GM12878 (cell line): ENCODE data around the gene NACAD. TPM values are rescaled to one million over a fixed set of nuclear protein-coding genes. Genes with fewer than 3 reads are reported as not detected.

Source experiments
- ATAC-seq: fragments of 200-7000 bp; cut with Tn5 transposase; 3 replicates; pipeline ENCODE4 v1.9.1; 2020; ENCODE audit warnings: mild to moderate bottlenecking, moderate library complexity
- BruUV-seq: library from RNA; stranded (reverse); fragments of 400-500 nt; replicated peaks from 2 replicates; lab custom pipeline; 2021; lab: Mats Ljungman, UMichigan
- CTCF ChIA-PET: fragments of 300-600 bp; sonication (Branson Sonifier 250); formaldehyde crosslinking; extraction: SDS; loops from one replicate; lab custom pipeline; 2021; ENCODE audit warnings: inconsistent platforms; lab: Yijun Ruan, JAX
- POLR2A ChIA-PET: fragments of 350-600 bp; formaldehyde crosslinking; extraction: SDS; loops from one replicate; lab custom pipeline; 2021; ENCODE audit warnings: inconsistent platforms; lab: Charles Lee
- RAD21 ChIA-PET: fragments of 300-600 bp; sonication (Branson Sonifier 250); formaldehyde crosslinking; loops from one replicate; lab custom pipeline; 2023; ENCODE audit warnings: antibody characterized with exemption; ENCODE audit not compliant: unreplicated experiment; lab: Charles Lee
- SMC1A ChIA-PET: fragments of 300-600 bp; sonication (Branson Sonifier 250); formaldehyde crosslinking; loops from one replicate; lab custom pipeline; 2023; ENCODE audit not compliant: unreplicated experiment, uncharacterized antibody; lab: Charles Lee
- DNase-seq: peaks from one replicate; pipeline ENCODE4 v3.0.0-alpha.2; 2011; ENCODE audit warnings: low read depth, low spot score
- FAIRE-seq: peaks from 3 replicates; lab custom pipeline; 2011; peaks lifted over from hg19 to GRCh38; lab: Jason Lieb, UNC
- H2AFZ ChIP-seq: 2 replicates; pipeline ENCODE4 v1.6.0; 2011; ENCODE audit warnings: low read depth, low read length, control low read depth; ENCODE audit not compliant: control insufficient read depth
- H3K27ac ChIP-seq: 2 replicates; pipeline ENCODE4 v1.5.1; 2011; ENCODE audit warnings: control low read depth; ENCODE audit not compliant: control insufficient read depth, insufficient read depth
- H3K27me3 ChIP-seq, 2 experiments: replicated peaks in 1 of 2; 2 replicates each; pipeline versions ENCODE4 v1.6.0 to v1.6.1; 2011; ENCODE audit warnings: low read length in 1 of 2; ENCODE audit not compliant: control insufficient read depth in 2 of 2, insufficient read depth in 2 of 2
- H3K36me3 ChIP-seq, 2 experiments: 2 replicates each; pipeline ENCODE4 v1.5.1; 2011; ENCODE audit warnings: low read length in 1 of 2; ENCODE audit not compliant: control insufficient read depth in 2 of 2, insufficient read depth in 2 of 2
- H3K4me1 ChIP-seq: 2 replicates; pipeline ENCODE4 v1.6.1; 2011; ENCODE audit warnings: mild to moderate bottlenecking, low read length, moderate library complexity, mixed read lengths; ENCODE audit not compliant: control insufficient read depth, insufficient read depth
- H3K4me2 ChIP-seq: 2 replicates; pipeline ENCODE4 v1.6.0; 2011; ENCODE audit warnings: control low read depth; ENCODE audit not compliant: control insufficient read depth, insufficient read depth
- H3K4me3 ChIP-seq: fragments of 200-600 bp; sonication (generic); 2 replicates; pipeline ENCODE4 v1.5.1; 2016
- H3K79me2 ChIP-seq: 2 replicates; pipeline ENCODE4 v1.6.0; 2011; ENCODE audit warnings: low read length; ENCODE audit not compliant: control insufficient read depth, insufficient read depth
- H3K9ac ChIP-seq: 2 replicates; pipeline ENCODE4 v1.8.0; 2011; ENCODE audit warnings: low read length, control low read depth, mixed read lengths; ENCODE audit not compliant: control insufficient read depth, insufficient read depth
- H3K9me3 ChIP-seq: replicated peaks from 3 replicates; pipeline ENCODE4 v1.5.1; 2011; ENCODE audit warnings: mild to moderate bottlenecking, low read length; ENCODE audit not compliant: control insufficient read depth, insufficient read depth
- H4K20me1 ChIP-seq: 2 replicates; pipeline ENCODE4 v1.6.0; 2011; ENCODE audit not compliant: control insufficient read depth, insufficient read depth
- GATAD2B ChIP-seq: fragments of 450-650 bp; conservative IDR thresholded peaks from 2 replicates; pipeline ENCODE4 v1.6.1; 2017; ENCODE audit warnings: low read depth, mild to moderate bottlenecking, moderate library complexity
- HDGF ChIP-seq: fragments of 450-650 bp; IDR thresholded peaks from 2 replicates; pipeline ENCODE4 v1.6.1; 2016; ENCODE audit warnings: antibody characterized with exemption
- IRF4 ChIP-seq: IDR thresholded peaks from 2 replicates; pipeline ENCODE4 v1.6.1; 2011; ENCODE audit warnings: low read depth, low read length
- KLF5 ChIP-seq: fragments of 450-650 bp; IDR thresholded peaks from 2 replicates; pipeline ENCODE4 v1.6.1; 2014; ENCODE audit warnings: mild to moderate bottlenecking; ENCODE audit not compliant: partially characterized antibody
- MYC ChIP-seq: IDR thresholded peaks from 2 replicates; pipeline ENCODE4 v1.6.1; 2011; ENCODE audit warnings: mild to moderate bottlenecking, low read length, moderate library complexity, inconsistent platforms; ENCODE audit not compliant: insufficient read depth, insufficient replicate concordance, insufficient read length, severe bottlenecking
- NFYA ChIP-seq: IDR thresholded peaks from 2 replicates; pipeline ENCODE4 v1.6.1; 2011; ENCODE audit warnings: low read depth, mild to moderate bottlenecking, low read length, improper control_type of control experiment, borderline replicate concordance
- NR2C2 ChIP-seq: IDR thresholded peaks from 2 replicates; pipeline ENCODE4 v1.6.1; 2011; ENCODE audit warnings: borderline replicate concordance, low read depth; ENCODE audit not compliant: control insufficient read depth, insufficient read length
- STAT3 ChIP-seq: IDR thresholded peaks from 2 replicates; pipeline ENCODE4 v1.6.1; 2011; ENCODE audit warnings: low read depth, low read length, improper control_type of control experiment
- WGBS: methylation state at CpG from one replicate; pipeline ENCODE4 v1.1.6; 2016; ENCODE audit warnings: low lambda C conversion rate; ENCODE audit not compliant: insufficient replicate concordance, insufficient coverage; ENCODE audit errors: missing lambda C conversion rate; 5-methylcytosine and 5-hydroxymethylcytosine counted together
- in situ Hi-C: fragments of 300-500 bp; cut with MboI; formaldehyde crosslinking; loops from 9 replicates; pipeline ENCODE4 v1.14.3; 2018; ENCODE audit warnings: mixed read lengths
- intact Hi-C: fragments of 100-400 bp; cut with micrococcal nuclease; formaldehyde crosslinking; loops from one replicate; pipeline ENCODE4 v1.14.2; 2022; ENCODE audit not compliant: unreplicated experiment
- polyA plus RNA-seq, 11 experiments: library from polyadenylated mRNA; depleted of rRNA in 4 of 11; unstranded in 6 of 11; stranded (reverse) in 5 of 11; fragments of >200 nt; fragmentation: Nextera tagmentation in 4 of 11; fragmentation: Illumina TruSeq in 1 of 11; extraction: Ambion mirVana in 4 of 11; extraction: Trizol in 1 of 11; gene quantifications; 1 replicate in 1 of 11; 2 replicates in 10 of 11; pipeline versions ENCODE4 v1.2.1 to v1.2.3, GENCODE V29; 2011 to 2016; ENCODE audit warnings: inconsistent platforms in 2 of 11, missing spikeins in 2 of 11, low read depth in 1 of 11
- total RNA-seq, 4 experiments: library from RNA; depleted of rRNA in 3 of 4; stranded (reverse); fragments of >200 nt in 3 of 4; fragmentation: Illumina TruSeq in 1 of 4; extraction: Trizol in 1 of 4; gene quantifications; 2 replicates each; pipeline versions ENCODE4 v1.2.1 to v1.2.3, GENCODE V29; 2013 to 2021
- TF ChIP-seq, protein P1 (sequence below): IDR thresholded peaks from 2 replicates; pipeline ENCODE4 v1.6.1; 2011; ENCODE audit warnings: borderline replicate concordance, low read depth, mild to moderate bottlenecking, moderate library complexity, low read length; ENCODE audit not compliant: insufficient read depth, poor library complexity, severe bottlenecking
- TF ChIP-seq, protein P2 (sequence below): fragments of 150-350 bp; IDR thresholded peaks from 2 replicates; pipeline ENCODE4 v1.6.1; 2014; ENCODE audit warnings: mild to moderate bottlenecking, low read depth, low read length

The NACAD gene
- total and polyA plus RNA-seq, 10 of the 15 experiments (the other 5 are each of a cell fraction or from before 2014, with no cell fraction given): not detected

DNA sequence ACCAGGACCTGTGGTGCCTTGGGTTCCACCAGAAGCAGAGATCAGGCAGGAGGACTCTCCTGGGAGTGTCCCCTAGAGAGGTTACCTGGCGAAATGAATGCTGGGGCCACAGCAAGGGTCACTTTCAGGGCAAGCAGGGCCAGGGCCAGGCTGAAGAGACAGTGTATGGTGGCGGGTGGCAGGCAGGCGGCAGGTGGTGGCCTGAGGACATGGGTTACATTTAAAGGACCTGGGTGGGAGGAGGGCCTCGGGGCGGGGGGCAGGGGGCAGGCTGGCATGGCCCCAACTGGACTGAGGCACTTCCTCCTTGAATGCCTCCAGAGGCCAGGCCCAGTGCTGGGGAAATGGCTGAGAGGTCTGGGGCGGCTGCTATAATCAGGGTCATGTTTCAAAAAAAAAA is 37.4 kb upstream of the NACAD start:
- no peak for ATAC-seq
- SMC1A ChIA-PET: no interaction called here
- WGBS: 25% methylated on average over 4 of the region's 6 CpGs

More for the DNA sequence above, 37.4 kb upstream of the NACAD start:
- Histone ChIP-seq H4K20me1 (no peaks in the 10 kb centered on the region), H3K4me1 (peaks cover 5% of the 10 kb centered on the region), H3K36me3 (no peaks in the 10 kb centered on the region), H3K79me2 (no peaks in the 10 kb centered on the region), H3K9me3 (no peaks in the 10 kb centered on the region), H3K27ac (no peak overlapping the region), H3K4me3 (no peak overlapping the region), H3K4me2 (no peak overlapping the region), H3K9ac (no peak overlapping the region), H3K27me3 (no peaks in the 10 kb centered on the region), H2AFZ (no peak overlapping the region)
- FAIRE-seq (no peak), DNase-seq (no peak)
- in situ Hi-C loops: no loop called here
- ChIA-PET CTCF (interaction anchor here (2.3 kb wide), 1 partner anchor 153 kb away, joined by 9 read pairs; no protein-coding TSS in a partner anchor), POLR2A (interaction anchor here (0.5 kb wide), 1 partner anchor 12 kb away, joined by 3 read pairs; no protein-coding TSS in a partner anchor), RAD21 (interaction anchor here (0.9 to 1.6 kb wide), 2 partner anchors 153 to 269 kb away, joined by 3 to 5 read pairs; no protein-coding TSS in a partner anchor)
- TF ChIP-seq IRF4 (no peak), NFYA (no peak), NR2C2 (no peak), KLF5 (no peak), MYC (no peak), GATAD2B (no peak), STAT3 (no peak), HDGF (no peak)
- TF ChIP-seq, protein P1, sequence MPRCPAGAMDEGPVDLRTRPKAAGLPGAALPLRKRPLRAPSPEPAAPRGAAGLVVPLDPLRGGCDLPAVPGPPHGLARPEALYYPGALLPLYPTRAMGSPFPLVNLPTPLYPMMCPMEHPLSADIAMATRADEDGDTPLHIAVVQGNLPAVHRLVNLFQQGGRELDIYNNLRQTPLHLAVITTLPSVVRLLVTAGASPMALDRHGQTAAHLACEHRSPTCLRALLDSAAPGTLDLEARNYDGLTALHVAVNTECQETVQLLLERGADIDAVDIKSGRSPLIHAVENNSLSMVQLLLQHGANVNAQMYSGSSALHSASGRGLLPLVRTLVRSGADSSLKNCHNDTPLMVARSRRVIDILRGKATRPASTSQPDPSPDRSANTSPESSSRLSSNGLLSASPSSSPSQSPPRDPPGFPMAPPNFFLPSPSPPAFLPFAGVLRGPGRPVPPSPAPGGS: no peak
- TF ChIP-seq, protein P2, sequence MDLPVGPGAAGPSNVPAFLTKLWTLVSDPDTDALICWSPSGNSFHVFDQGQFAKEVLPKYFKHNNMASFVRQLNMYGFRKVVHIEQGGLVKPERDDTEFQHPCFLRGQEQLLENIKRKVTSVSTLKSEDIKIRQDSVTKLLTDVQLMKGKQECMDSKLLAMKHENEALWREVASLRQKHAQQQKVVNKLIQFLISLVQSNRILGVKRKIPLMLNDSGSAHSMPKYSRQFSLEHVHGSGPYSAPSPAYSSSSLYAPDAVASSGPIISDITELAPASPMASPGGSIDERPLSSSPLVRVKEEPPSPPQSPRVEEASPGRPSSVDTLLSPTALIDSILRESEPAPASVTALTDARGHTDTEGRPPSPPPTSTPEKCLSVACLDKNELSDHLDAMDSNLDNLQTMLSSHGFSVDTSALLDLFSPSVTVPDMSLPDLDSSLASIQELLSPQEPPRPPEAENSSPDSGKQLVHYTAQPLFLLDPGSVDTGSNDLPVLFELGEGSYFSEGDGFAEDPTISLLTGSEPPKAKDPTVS: no peak
- intact Hi-C loops: no loop called here
- no TSS peak for BruUV-seq
